Lower leg skin (tissue), 3 donors: Measurements from ENCODE around the gene C2orf69.

Experiments used
- POLR2A ChIP-seq, 2 donors: fragments of 450-650 bp; IDR thresholded peaks; one replicate each; pipeline ENCODE4 v1.6.1; 2016 to 2017; ENCODE audit warnings: antibody characterized with exemption in 2 of 2, mild to moderate bottlenecking in 1 of 2, moderate library complexity in 1 of 2
- TF ChIP-seq, protein P1 (sequence below), 3 donors: fragments of 450-650 bp; IDR thresholded peaks; one replicate each; pipeline ENCODE4 v1.5.1; 2016; ENCODE audit warnings: antibody characterized with exemption in 3 of 3, mild to moderate bottlenecking in 3 of 3, moderate library complexity in 2 of 3

DNA sequence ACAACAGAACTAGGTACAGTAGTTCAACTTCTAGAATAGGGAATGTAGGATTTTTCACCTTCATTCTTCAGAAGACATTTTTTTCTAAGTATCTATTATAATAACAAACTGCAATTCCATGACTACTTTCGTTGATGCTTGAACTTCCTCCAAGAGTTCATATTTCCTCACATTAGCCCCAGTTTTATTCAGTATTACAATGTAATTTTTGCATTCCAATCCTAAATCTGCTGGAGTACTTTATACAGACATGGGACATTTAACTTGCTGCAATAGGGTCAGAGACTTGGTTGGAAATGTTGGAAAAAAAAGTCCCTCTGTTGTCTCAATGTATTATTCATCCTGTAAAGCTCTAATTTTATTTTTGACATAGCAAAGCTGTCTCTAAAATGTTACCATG, 40.5 kb upstream of the C2orf69 start:
- TF ChIP-seq, protein P1, sequence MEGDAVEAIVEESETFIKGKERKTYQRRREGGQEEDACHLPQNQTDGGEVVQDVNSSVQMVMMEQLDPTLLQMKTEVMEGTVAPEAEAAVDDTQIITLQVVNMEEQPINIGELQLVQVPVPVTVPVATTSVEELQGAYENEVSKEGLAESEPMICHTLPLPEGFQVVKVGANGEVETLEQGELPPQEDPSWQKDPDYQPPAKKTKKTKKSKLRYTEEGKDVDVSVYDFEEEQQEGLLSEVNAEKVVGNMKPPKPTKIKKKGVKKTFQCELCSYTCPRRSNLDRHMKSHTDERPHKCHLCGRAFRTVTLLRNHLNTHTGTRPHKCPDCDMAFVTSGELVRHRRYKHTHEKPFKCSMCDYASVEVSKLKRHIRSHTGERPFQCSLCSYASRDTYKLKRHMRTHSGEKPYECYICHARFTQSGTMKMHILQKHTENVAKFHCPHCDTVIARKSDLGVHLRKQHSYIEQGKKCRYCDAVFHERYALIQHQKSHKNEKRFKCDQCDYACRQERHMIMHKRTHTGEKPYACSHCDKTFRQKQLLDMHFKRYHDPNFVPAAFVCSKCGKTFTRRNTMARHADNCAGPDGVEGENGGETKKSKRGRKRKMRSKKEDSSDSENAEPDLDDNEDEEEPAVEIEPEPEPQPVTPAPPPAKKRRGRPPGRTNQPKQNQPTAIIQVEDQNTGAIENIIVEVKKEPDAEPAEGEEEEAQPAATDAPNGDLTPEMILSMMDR (IDR thresholded peaks at IDR 0.05) = no peak
- TF ChIP-seq POLR2A (IDR thresholded peaks at IDR 0.05) = no peak
